ENCODE results near the gene TTC36.
"Not testable (repeated sequence)": the region's sequence is repeated elsewhere in the genome, so short reads cannot be mapped to it uniquely, and the experiment has no call there.

TTC36 gene

DNA sequence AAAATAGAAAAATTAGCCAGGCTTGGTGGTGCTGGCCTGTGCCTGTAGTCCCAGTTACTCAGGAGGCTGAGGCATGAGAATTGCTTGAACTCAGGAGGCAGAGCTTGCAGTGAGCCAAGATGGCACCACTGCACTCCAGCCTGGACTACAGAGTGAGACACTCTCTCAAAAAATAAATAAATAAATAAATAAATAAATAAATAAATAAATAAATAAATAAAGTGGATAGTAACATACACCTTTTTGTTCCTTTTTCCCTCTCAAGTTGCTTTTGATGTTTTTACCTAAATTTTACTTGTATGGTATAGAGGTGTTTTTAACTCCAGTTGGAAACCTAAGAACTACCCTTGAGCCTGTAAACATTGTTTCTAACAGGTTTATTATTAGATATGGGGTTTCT, 50.7 kb downstream of the TTC36 start:
- DNase-seq (ENCODE audit: low read depth, low spot score), result not testable (repeated sequence)

More for the DNA sequence above, 50.7 kb downstream of the TTC36 start:
- not testable (repeated sequence) for H3K27me3 ChIP-seq (ENCODE audit: control insufficient read depth, insufficient read depth, low read length); H3K4me3 ChIP-seq (ENCODE audit: low read length); H3K9me3 ChIP-seq (ENCODE audit: control insufficient read depth, insufficient read depth, low read length); H3K27ac ChIP-seq (ENCODE audit: low read length); H3K36me3 ChIP-seq (ENCODE audit: control insufficient read depth, insufficient read depth, low read length); H3K4me1 ChIP-seq (ENCODE audit: control insufficient read depth, insufficient read depth, low read length)

All from iPS DF 6.9 (cell line).